GM20000 (cell line): ENCODE measurements around the gene PDZRN3.

Source experiments
- DNase-seq: peaks from one replicate; pipeline ENCODE4 v3.0.0; 2012; ENCODE audit warnings: low spot score
- CTCF ChIP-seq: IDR thresholded peaks from 2 replicates; pipeline ENCODE4 v1.5.1; 2012; ENCODE audit warnings: mild to moderate bottlenecking, control low read depth; ENCODE audit errors: extremely low read depth, missing control alignments

PDZRN3 gene

DNA sequence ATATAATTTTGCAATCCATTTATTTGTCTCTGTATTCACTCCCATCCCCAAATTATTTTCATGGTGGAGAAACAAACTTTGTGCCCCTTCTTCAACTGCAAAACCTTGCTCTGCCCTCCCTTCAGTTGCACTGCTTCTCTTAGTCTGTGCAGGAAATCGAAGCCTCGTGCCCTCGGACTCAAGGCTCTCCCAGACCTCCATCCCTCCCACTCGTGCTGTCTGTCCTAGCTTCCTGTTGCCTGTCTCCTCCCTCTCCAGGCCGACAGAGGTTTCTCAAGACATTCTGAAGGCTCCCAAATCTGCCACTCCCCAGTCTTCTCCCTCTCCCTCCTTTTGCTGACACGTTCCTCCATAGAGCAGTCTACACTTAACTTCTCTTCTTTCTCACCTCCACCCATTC lies 177.6 kb downstream of the PDZRN3 start:
- DNase-seq, result no peak
- TF ChIP-seq CTCF, result no peak

DNA sequence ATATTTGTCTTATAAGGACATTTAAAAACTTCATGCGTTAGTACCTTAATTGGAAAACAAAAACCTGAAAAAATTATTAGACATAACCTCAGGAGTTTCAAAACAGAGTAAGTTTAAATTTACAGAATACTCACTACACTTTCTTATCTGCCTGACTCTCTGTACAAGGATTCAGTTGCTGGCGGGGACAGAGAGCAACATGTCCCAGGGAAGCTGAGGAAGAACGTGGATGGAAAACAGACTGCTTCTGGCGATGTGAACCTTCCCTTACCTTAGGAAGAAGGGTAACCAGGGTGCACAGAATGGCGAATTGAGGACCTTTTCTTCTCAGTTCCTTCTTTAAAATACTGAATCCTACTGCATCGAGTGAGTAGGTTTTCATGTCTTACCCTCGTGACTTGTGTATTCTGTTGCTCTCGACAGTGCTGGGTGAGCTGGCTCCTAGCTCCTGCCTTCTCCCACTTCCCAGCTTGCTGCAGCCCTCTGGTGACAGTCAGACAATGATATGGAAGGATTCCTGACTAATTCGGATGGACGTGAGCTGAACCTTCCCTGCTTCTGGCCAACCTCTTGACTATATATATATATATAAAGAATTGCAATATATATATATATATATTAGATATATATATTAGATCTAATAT lies 178.2 kb downstream of the PDZRN3 start:
- no peak for TF ChIP-seq CTCF

DNA sequence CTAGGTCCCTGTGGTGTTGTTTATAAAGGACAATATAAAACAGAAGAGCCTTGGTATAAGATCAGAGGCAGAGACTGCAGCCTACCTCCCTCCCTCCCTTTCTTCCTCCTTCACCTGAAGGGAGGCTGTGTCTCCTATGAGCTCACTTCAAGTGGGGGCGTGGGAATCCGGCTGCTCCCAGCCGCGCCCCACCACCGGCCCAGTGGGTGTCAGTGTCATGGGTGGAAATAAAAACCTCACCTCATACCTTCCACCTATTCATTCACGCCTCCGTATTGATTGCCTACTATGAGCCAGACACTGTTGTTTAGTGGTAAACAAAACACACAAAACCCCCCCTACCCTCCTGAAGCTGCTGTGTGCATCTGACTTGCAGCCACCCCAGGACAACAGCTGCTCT lies 181.9 kb downstream of the PDZRN3 start:
- no peak for TF ChIP-seq CTCF
- DNase-seq, result no peak

More for the DNA sequence above, 178.2 kb downstream of the PDZRN3 start:
- DNase-seq, result no peak

GRCh38 chr3:73442152-73442551 lies 182.6 kb downstream of the PDZRN3 start:
- DNase-seq, result no peak
- no peak for TF ChIP-seq CTCF

- TF ChIP-seq CTCF, result no peak
- DNase-seq, result no peak
Measured at GRCh38 chr3:73437828-73438227, 186.9 kb downstream of the PDZRN3 start.

- no peak for TF ChIP-seq CTCF
- no peak for DNase-seq
Measured at GRCh38 chr3:73435055-73435454, 189.7 kb downstream of the PDZRN3 start.

DNA sequence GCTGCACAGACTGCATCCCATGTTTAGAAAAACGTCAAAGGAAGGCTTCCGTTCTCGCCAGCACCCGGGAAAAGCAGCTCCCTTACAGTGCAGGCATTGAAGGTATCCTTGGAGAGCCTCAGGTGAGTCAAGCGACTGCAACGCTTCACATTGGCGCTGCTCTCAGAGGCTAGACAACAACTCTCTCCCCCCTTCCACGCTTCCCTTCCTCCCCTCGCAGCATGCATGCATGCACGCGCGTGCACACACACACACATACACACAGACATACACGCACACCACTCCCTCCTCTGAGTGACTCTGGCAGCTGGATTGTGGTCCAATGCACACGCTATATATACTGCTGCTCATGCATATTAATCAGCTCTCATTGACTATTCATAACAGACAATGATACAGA lies 191.1 kb downstream of the PDZRN3 start:
- TF ChIP-seq CTCF, result no peak
- no peak for DNase-seq
